Ramos (cell line): ENCODE results near the gene HEY2.
"Not testable (repeated sequence)": the region's sequence is repeated elsewhere in the genome, so short reads cannot be mapped to it uniquely, and the experiment has no call there.

ENCODE experiments used
- in situ Hi-C: fragments of 300-500 bp; cut with MboI; formaldehyde crosslinking; loops from one replicate; pipeline ENCODE4 v1.14.3; 2022; ENCODE audit warnings: low sequenced_read_pairs; ENCODE audit not compliant: unreplicated experiment

HEY2 gene

GRCh38 chr6:125792172-125792571 is 42.7 kb downstream of the HEY2 start:
- in situ Hi-C loops = no loop called here

- in situ Hi-C loops = no loop called here
Measured at GRCh38 chr6:125792680-125793079, 43.2 kb downstream of the HEY2 start.

- in situ Hi-C loops = no loop called here
Measured at GRCh38 chr6:125793280-125793679, 43.8 kb downstream of the HEY2 start.

DNA sequence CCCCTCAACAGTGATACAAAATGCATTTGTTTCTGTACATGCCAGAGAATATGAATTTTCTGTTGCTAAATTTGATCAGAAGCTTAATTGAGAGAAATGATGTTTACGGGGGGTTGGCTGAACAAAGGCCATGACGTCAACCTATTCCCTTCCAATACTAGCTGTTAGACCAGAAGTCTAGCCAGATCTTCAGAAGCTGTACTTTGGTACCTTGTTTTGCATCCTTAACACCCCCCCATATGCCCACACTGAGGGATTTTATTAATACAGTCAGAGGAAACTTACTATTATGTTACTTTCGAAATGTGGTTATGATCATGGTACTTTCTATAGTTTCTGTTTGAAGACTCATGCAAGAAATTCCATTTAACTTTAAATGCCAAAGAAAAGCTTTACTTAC is 44.4 kb downstream of the HEY2 start:
- in situ Hi-C loops = no loop called here

DNA sequence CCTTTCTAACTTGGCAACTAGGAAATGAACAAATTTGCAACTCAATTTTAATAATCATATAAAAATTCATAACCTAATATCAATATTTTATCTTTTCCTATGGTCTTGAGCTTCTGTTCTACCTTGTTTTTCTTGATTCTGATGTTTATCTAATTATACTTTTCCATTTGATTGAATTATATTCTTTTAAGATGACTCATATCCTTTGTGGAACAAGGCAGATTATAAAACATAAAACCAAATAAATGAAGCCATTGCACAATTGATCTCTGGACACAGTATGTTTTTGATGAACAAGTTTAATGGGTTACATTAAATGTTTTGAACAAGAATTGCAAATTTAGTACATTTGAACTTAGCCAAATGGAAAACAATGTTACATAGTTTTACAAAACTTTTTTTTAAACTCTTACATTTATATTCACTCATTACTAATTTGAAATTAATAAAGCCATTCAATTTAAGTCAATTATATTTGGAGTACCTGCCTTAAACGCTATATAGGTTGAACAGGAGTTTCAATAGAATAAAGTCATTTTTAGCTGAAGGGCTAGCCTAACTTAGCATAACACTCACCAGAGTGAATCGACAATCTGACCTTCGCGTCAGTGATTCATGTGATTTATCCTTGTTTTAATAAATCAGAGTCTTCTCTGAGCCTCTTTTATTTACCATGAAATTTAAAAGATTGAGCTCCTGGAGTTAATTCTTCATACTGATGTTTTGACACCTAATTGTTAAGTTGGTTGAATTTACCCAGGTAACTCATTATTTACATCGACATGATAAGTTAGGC is 45.1 kb downstream of the HEY2 start:
- in situ Hi-C loops = no loop called here

GRCh38 chr6:125795301-125795700 is 45.9 kb downstream of the HEY2 start:
- in situ Hi-C loops = no loop called here

DNA sequence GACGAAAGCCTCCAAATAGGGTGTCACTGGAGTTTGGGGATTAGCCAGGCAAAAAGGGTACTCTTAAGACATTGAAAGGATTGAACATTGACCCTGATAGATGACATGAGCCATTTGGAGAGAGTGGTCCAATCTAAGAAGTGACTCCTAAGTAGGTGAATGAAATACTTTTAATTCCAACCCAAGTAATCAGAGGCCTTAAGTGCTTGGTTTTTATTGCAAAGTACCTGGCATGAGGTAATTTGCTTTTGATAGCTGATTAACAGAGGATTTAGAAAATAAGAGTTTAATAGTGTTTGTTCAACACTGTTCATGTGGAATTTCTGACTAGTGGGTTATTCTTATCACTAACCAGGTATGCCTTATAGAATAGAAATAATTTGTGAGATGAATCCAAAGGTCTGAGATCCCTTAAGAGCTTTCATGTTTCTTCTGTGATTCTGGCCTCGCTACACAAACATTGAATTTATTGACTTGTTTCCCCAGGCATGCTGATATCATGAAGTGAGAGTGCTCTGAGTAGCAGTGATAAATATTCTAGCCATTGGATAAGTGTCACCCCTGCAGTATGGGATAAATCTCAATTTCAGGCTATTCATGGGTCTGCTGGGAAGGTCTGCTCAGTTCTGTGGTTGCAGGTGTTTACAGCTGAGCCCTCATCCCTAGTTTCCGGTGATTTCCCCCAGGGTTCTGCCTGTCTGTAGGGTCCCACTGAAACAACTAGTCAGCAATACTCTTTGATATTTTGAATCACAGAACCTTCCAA is 47.9 kb downstream of the HEY2 start:
- in situ Hi-C loops = no loop called here

DNA sequence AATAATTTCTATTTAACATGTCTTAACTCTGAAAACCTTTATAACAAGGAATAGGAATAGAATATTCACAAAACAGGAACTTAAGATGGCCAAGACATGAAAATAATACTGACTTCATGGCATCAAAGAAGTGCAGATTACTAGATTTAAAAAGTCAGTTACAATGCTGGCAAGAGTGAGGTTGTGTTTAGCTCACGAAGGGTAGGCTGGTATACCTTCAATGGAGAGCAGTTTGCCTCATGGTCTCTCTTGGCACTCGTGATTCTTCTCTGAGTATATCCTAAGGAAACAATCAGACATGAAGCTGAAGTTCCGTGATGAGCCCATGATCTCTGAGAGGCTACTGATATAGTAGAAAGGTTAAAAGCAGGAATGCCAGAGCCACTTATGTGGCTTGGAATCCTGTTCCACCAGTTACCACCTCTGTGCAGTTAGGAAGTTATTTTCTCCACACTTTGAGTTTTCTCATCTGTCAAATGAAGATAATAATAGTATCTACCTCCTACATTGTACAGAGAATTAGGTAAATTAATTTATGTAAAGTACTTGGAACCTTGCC is 48.5 kb downstream of the HEY2 start:
- in situ Hi-C loops = no loop called here

GRCh38 chr6:125798734-125799508 is 49.5 kb downstream of the HEY2 start:
- in situ Hi-C loops = no loop called here

DNA sequence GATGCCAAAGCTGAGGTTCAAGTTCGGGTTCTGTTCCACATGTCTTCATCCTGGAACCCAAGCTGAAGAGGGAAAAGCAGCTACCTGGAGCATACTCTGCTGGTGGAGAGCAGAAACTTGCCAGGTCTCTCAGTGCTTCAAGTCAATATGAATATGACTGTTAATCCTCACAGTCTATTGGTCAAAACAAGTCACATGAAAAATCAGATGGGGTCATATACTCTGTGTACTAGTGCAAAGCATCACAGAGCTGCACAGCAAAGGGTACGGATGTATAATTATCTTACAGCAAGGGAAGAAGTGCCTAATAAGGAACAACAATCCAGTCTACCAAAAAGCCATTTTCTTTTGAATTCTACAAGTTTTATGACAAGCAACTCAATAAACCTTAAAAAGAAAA is 53.0 kb downstream of the HEY2 start:
- in situ Hi-C loops = no loop called here

DNA sequence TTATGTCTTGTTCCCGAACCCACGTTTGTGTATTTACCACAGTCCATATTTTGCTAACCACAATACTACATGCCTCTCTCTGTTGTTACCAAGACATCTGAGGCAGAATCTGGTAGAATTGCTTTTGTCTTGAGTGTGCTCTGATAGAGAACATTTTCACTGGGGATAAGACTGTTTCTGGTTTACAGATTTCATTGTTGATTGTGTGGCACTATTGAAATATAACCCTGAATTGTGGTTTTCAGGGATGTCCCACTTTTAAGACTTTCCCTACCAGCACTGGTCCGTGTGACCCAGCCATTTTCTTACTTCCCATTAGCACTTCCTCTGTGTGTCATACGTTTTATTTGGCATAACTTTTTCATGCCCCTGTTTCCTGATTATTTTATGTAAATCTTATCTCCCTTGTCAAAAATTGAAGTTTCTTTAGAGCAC is 53.5 kb downstream of the HEY2 start:
- in situ Hi-C loops = no loop called here

GRCh38 chr6:125804264-125804663 is 54.8 kb downstream of the HEY2 start:
- in situ Hi-C loops = no loop called here

GRCh38 chr6:125804866-125805425 is 55.5 kb downstream of the HEY2 start:
- in situ Hi-C loops = not testable (repeated sequence)

DNA sequence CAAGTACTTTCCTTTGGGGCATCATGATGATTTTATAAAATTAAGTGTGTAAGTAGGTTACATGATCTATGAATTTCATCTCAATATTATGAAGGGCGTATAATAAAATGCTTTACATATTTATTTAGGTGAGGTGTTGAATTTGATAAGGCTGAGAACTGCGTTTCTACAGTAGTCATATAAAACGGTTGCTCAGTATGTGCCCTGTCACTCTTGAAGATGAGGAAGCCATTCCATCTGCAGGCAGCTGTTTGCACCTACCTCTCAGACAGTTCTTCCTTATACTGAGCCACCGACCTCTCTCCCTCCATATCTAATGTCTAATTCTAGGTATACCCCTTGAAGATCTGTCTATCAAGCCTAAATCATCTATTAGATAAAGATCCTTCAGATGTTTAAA is 57.4 kb downstream of the HEY2 start:
- in situ Hi-C loops = no loop called here

GRCh38 chr6:125807293-125807692 is 57.9 kb downstream of the HEY2 start:
- in situ Hi-C loops = no loop called here

GRCh38 chr6:125808060-125808459 is 58.6 kb downstream of the HEY2 start:
- in situ Hi-C loops = no loop called here

GRCh38 chr6:125808591-125808990 is 59.2 kb downstream of the HEY2 start:
- in situ Hi-C loops = no loop called here

GRCh38 chr6:125809570-125810170 is 60.2 kb downstream of the HEY2 start:
- in situ Hi-C loops = no loop called here

DNA sequence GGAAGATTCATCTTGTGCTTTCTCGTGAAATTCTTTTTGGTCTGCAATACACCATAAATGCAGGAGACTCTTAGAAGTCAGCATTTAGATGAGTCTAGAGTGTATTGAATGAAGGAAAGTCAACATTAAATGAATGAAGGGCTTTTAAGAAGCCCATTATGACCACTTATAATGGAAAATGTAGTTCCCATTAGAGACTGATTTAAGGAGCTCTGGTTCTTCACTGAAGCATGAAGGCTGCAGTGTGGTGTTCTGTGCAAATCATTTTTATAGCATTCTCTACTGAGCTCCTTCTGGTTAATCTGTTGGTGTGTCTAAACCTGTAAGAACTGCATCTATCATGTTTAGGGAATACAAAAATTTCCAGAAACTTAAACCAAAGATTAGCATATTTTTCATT is 61.0 kb downstream of the HEY2 start:
- in situ Hi-C loops = no loop called here
